ENCODE data around the gene DENND1B.

The DENND1B gene

GRCh38 chr1:197666769-197667285 is 108.5 kb downstream of the DENND1B start:
- no peak for TF ChIP-seq TAF1 (IDR thresholded peaks at IDR 0.05; ENCODE audit: low read depth, low read length)
- TF ChIP-seq POU2F2 (IDR thresholded peaks at IDR 0.05; ENCODE audit: low read depth, low read length) = no peak
- no peak for TF ChIP-seq SPI1 (IDR thresholded peaks at IDR 0.05; ENCODE audit: low read depth, low read length)
- TF ChIP-seq PAX5 (IDR thresholded peaks at IDR 0.05; ENCODE audit: insufficient read depth, low read length, severe bottlenecking) = no peak
- no peak for TF ChIP-seq POLR2A (IDR thresholded peaks at IDR 0.05; ENCODE audit: low read depth, low read length)
- TF ChIP-seq POLR2AphosphoS5 (IDR thresholded peaks at IDR 0.05; ENCODE audit: low read depth, low read length) = no peak
- no peak for DNase-seq (ENCODE audit: insufficient read length, low spot score)
- no peak for FAIRE-seq

DNA sequence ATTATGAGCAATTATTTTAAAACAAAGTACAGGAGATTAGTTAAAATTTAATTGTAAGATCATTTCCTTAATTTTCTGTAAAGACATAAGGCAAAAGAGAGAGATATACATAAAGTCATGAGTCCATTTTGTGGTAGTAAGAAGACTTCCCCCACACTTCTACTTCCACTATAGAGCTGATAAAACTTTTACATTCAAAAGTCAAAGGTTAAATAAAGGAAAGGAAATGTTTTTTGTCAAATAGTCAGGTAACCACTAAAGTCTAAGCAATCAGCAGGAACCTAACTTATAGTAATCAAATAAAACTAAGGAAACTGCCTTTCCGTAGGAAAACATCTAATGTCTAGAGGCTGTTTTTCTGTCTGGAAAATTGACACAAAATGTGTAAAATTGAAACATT is 110.9 kb downstream of the DENND1B start:
- DNase-seq (ENCODE audit: insufficient read length, low spot score) (no peak), FAIRE-seq (no peak)
- TF ChIP-seq POU2F2 (IDR thresholded peaks at IDR 0.05; ENCODE audit: low read depth, low read length) (no peak), PAX5 (IDR thresholded peaks at IDR 0.05; ENCODE audit: insufficient read depth, low read length, severe bottlenecking) (no peak), SPI1 (IDR thresholded peaks at IDR 0.05; ENCODE audit: low read depth, low read length) (no peak), TAF1 (IDR thresholded peaks at IDR 0.05; ENCODE audit: low read depth, low read length) (no peak), POLR2A (IDR thresholded peaks at IDR 0.05; ENCODE audit: low read depth, low read length) (no peak), POLR2AphosphoS5 (IDR thresholded peaks at IDR 0.05; ENCODE audit: low read depth, low read length) (no peak)

DNA sequence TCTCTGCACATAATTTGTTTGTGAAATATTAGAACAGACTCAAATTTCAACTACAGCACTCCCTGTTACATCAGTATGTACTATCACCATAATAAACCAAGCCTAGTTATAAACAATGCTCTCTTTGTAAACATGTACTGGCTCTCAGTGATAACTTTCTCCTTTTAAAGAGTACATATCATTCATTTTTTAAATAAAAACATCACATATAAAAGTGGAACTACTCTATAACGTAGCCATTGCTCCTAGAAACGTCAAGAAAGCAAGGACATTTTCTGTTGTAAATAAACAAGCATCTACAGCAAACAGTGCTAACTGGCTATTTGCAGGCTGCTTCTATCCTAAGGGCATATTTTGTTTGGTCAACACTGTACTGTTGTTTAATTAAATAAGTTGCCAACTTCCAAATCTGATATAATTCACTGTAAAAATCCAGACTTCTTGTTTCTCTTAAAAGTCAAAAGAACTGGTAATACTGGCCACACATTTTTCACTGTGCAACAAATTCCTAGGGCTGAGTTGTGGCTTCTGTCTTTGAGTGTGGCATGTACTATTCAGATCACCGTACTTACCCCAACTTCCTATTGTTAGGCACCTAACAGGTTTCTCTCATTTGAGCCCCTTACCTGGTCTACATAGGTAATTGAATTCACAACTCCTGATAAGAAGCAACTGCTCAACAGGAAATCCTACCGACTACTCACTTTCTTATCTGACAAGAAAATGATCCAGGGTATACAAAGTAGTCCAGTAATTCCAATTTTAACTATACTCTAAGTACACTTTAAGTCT is 111.9 kb downstream of the DENND1B start:
- no peak for DNase-seq (ENCODE audit: insufficient read length, low spot score)
- FAIRE-seq = peak; percentile 20
- no peak for TF ChIP-seq TAF1 (IDR thresholded peaks at IDR 0.05; ENCODE audit: low read depth, low read length)
- no peak for TF ChIP-seq POLR2AphosphoS5 (IDR thresholded peaks at IDR 0.05; ENCODE audit: low read depth, low read length)
- no peak for TF ChIP-seq PAX5 (IDR thresholded peaks at IDR 0.05; ENCODE audit: insufficient read depth, low read length, severe bottlenecking)
- TF ChIP-seq POLR2A (IDR thresholded peaks at IDR 0.05; ENCODE audit: low read depth, low read length) = no peak
- TF ChIP-seq POU2F2 (IDR thresholded peaks at IDR 0.05; ENCODE audit: low read depth, low read length) = no peak
- no peak for TF ChIP-seq SPI1 (IDR thresholded peaks at IDR 0.05; ENCODE audit: low read depth, low read length)

DNA sequence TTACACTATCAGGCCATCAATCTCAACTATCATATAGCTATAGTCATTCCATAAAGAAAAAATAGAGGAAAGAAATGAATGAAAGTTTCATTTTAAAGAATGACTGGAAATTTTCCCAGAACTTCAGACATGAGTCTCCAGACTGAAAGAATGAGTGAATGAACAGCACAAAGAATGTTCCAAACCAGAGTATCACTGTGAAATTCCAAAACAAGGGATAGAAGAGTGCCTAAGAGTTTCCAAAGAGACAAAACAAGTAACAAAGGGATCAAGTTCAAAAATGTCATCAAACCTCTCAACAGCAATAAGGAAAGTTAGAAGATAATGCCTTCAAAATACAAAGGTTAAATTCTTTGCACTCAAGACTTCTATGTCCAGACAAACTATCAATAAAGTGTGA is 114.9 kb downstream of the DENND1B start:
- TF ChIP-seq PAX5 (IDR thresholded peaks at IDR 0.05; ENCODE audit: insufficient read depth, low read length, severe bottlenecking) (no peak), TAF1 (IDR thresholded peaks at IDR 0.05; ENCODE audit: low read depth, low read length) (no peak), POU2F2 (IDR thresholded peaks at IDR 0.05; ENCODE audit: low read depth, low read length) (no peak), POLR2A (IDR thresholded peaks at IDR 0.05; ENCODE audit: low read depth, low read length) (no peak), SPI1 (IDR thresholded peaks at IDR 0.05; ENCODE audit: low read depth, low read length) (no peak), POLR2AphosphoS5 (IDR thresholded peaks at IDR 0.05; ENCODE audit: low read depth, low read length) (no peak)
- no peak for DNase-seq (ENCODE audit: insufficient read length, low spot score)
- no peak for FAIRE-seq

GRCh38 chr1:197659171-197659570 is 116.1 kb downstream of the DENND1B start:
- FAIRE-seq (no peak), DNase-seq (ENCODE audit: insufficient read length, low spot score) (no peak)
- no peak for TF ChIP-seq TAF1 (IDR thresholded peaks at IDR 0.05; ENCODE audit: low read depth, low read length)
- TF ChIP-seq POU2F2 (IDR thresholded peaks at IDR 0.05; ENCODE audit: low read depth, low read length) = no peak
- no peak for TF ChIP-seq PAX5 (IDR thresholded peaks at IDR 0.05; ENCODE audit: insufficient read depth, low read length, severe bottlenecking)
- TF ChIP-seq POLR2AphosphoS5 (IDR thresholded peaks at IDR 0.05; ENCODE audit: low read depth, low read length) = no peak
- no peak for TF ChIP-seq POLR2A (IDR thresholded peaks at IDR 0.05; ENCODE audit: low read depth, low read length)
- no peak for TF ChIP-seq SPI1 (IDR thresholded peaks at IDR 0.05; ENCODE audit: low read depth, low read length)

DNA sequence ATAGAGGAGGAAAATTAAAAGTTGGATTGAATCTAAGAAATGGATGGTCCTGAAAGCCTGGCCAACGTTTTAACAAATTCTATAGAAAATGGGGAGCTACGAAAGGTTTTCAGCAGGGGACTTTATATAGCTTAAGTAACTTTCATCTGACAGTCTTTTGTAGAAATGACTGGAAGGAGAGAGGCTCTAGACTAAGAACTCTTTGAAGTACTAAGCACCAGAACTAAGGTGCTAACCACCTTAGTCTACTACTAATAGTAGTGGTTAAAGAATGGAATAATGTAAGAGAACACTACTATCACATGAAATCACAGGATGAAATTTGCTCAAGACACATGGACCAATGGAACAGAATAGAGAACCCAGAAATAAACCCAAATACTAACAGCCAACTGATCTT is 126.1 kb downstream of the DENND1B start:
- TF ChIP-seq POLR2AphosphoS5 (IDR thresholded peaks at IDR 0.05; ENCODE audit: low read depth, low read length) (no peak), PAX5 (IDR thresholded peaks at IDR 0.05; ENCODE audit: insufficient read depth, low read length, severe bottlenecking) (no peak), TAF1 (IDR thresholded peaks at IDR 0.05; ENCODE audit: low read depth, low read length) (no peak), SPI1 (IDR thresholded peaks at IDR 0.05; ENCODE audit: low read depth, low read length) (no peak), POLR2A (IDR thresholded peaks at IDR 0.05; ENCODE audit: low read depth, low read length) (no peak), POU2F2 (IDR thresholded peaks at IDR 0.05; ENCODE audit: low read depth, low read length) (no peak)
- DNase-seq (ENCODE audit: insufficient read length, low spot score) = no peak
- FAIRE-seq = no peak

- TF ChIP-seq TAF1 (IDR thresholded peaks at IDR 0.05; ENCODE audit: low read depth, low read length) (no peak), POLR2A (IDR thresholded peaks at IDR 0.05; ENCODE audit: low read depth, low read length) (no peak), POLR2AphosphoS5 (IDR thresholded peaks at IDR 0.05; ENCODE audit: low read depth, low read length) (no peak), PAX5 (IDR thresholded peaks at IDR 0.05; ENCODE audit: insufficient read depth, low read length, severe bottlenecking) (no peak), POU2F2 (IDR thresholded peaks at IDR 0.05; ENCODE audit: low read depth, low read length) (no peak), SPI1 (IDR thresholded peaks at IDR 0.05; ENCODE audit: low read depth, low read length) (no peak)
- DNase-seq (ENCODE audit: insufficient read length, low spot score) (no peak), FAIRE-seq (peak; percentile 54)
Observed at GRCh38 chr1:197638316-197638715, 137.0 kb downstream of the DENND1B start.

- DNase-seq (ENCODE audit: insufficient read length, low spot score) = no peak
- TF ChIP-seq PAX5 (IDR thresholded peaks at IDR 0.05; ENCODE audit: insufficient read depth, low read length, severe bottlenecking) = no peak
- FAIRE-seq = no peak
Observed at GRCh38 chr1:197637406-197637805, 137.9 kb downstream of the DENND1B start.

GRCh38 chr1:197633447-197634078 is 141.7 kb downstream of the DENND1B start:
- DNase-seq (ENCODE audit: insufficient read length, low spot score) (no peak), FAIRE-seq (no peak)
- no peak for TF ChIP-seq POU2F2 (IDR thresholded peaks at IDR 0.05; ENCODE audit: low read depth, low read length)
- no peak for TF ChIP-seq PAX5 (IDR thresholded peaks at IDR 0.05; ENCODE audit: insufficient read depth, low read length, severe bottlenecking)
- no peak for TF ChIP-seq POLR2AphosphoS5 (IDR thresholded peaks at IDR 0.05; ENCODE audit: low read depth, low read length)
- TF ChIP-seq TAF1 (IDR thresholded peaks at IDR 0.05; ENCODE audit: low read depth, low read length) = no peak
- no peak for TF ChIP-seq SPI1 (IDR thresholded peaks at IDR 0.05; ENCODE audit: low read depth, low read length)

All from GM12891 (cell line).